ENCODE data around the gene SAG.
"Not testable (repeated sequence)": the region's sequence is repeated elsewhere in the genome, so short reads cannot be mapped to it uniquely, and the experiment has no call there.

Gene SAG

GRCh38 chr2:233334915-233335314, 27.3 kb downstream of the SAG start:
- H3K36me3 ChIP-seq (ENCODE audit: insufficient read depth, low read length): no peaks in the 10 kb centered on the region
- no peaks in the 10 kb centered on the region for H3K9me3 ChIP-seq (replicated peaks; ENCODE audit: low read length)
- H3K4me1 ChIP-seq (ENCODE audit: control insufficient read depth, insufficient read depth, low read length): no peaks in the 10 kb centered on the region
- H3K4me2 ChIP-seq (ENCODE audit: low read length): no peak overlapping the region
- H3K9ac ChIP-seq (ENCODE audit: low read depth, low read length): no peak overlapping the region
- H3K4me3 ChIP-seq (ENCODE audit: low read length): no peak overlapping the region
- H3K27me3 ChIP-seq (ENCODE audit: control insufficient read depth, insufficient read depth, low read length): peaks cover 58% of the 10 kb centered on the region

- not testable (repeated sequence) for H3K4me1 ChIP-seq (ENCODE audit: control insufficient read depth, insufficient read depth, low read length); H3K4me2 ChIP-seq (ENCODE audit: low read length); H3K36me3 ChIP-seq (ENCODE audit: insufficient read depth, low read length); H3K9ac ChIP-seq (ENCODE audit: low read depth, low read length); H3K9me3 ChIP-seq (replicated peaks; ENCODE audit: low read length); H3K4me3 ChIP-seq (ENCODE audit: low read length)
- peaks cover 58% of the 10 kb centered on the region for H3K27me3 ChIP-seq (ENCODE audit: control insufficient read depth, insufficient read depth, low read length)
Observed at GRCh38 chr2:233336091-233336490, 28.5 kb downstream of the SAG start.

GRCh38 chr2:233336541-233336940, 28.9 kb downstream of the SAG start:
- Histone ChIP-seq H3K4me3 (ENCODE audit: low read length) (no peak overlapping the region), H3K4me1 (ENCODE audit: control insufficient read depth, insufficient read depth, low read length) (no peaks in the 10 kb centered on the region), H3K27me3 (ENCODE audit: control insufficient read depth, insufficient read depth, low read length) (peaks cover 57% of the 10 kb centered on the region), H3K36me3 (ENCODE audit: insufficient read depth, low read length) (no peaks in the 10 kb centered on the region), H3K9me3 (replicated peaks; ENCODE audit: low read length) (no peaks in the 10 kb centered on the region), H3K4me2 (ENCODE audit: low read length) (no peak overlapping the region), H3K9ac (ENCODE audit: low read depth, low read length) (no peak overlapping the region)

GRCh38 chr2:233338046-233338445, 30.4 kb downstream of the SAG start:
- no peaks in the 10 kb centered on the region for H3K36me3 ChIP-seq (ENCODE audit: insufficient read depth, low read length)
- no peaks in the 10 kb centered on the region for H3K9me3 ChIP-seq (replicated peaks; ENCODE audit: low read length)
- no peaks in the 10 kb centered on the region for H3K4me1 ChIP-seq (ENCODE audit: control insufficient read depth, insufficient read depth, low read length)
- H3K4me3 ChIP-seq (ENCODE audit: low read length): no peak overlapping the region
- H3K27me3 ChIP-seq (ENCODE audit: control insufficient read depth, insufficient read depth, low read length): peaks cover 50% of the 10 kb centered on the region
- no peak overlapping the region for H3K9ac ChIP-seq (ENCODE audit: low read depth, low read length)
- H3K4me2 ChIP-seq (ENCODE audit: low read length): no peak overlapping the region

- Histone ChIP-seq H3K9ac (ENCODE audit: low read depth, low read length) (no peak overlapping the region), H3K9me3 (replicated peaks; ENCODE audit: low read length) (no peaks in the 10 kb centered on the region), H3K4me2 (ENCODE audit: low read length) (no peak overlapping the region), H3K36me3 (ENCODE audit: insufficient read depth, low read length) (no peaks in the 10 kb centered on the region), H3K27me3 (ENCODE audit: control insufficient read depth, insufficient read depth, low read length) (peaks cover 41% of the 10 kb centered on the region), H3K4me1 (ENCODE audit: control insufficient read depth, insufficient read depth, low read length) (no peaks in the 10 kb centered on the region), H3K4me3 (ENCODE audit: low read length) (no peak overlapping the region)
Observed at GRCh38 chr2:233338812-233339368, 31.3 kb downstream of the SAG start.

- Histone ChIP-seq H3K4me3 (ENCODE audit: low read length) (no peak overlapping the region), H3K4me1 (ENCODE audit: control insufficient read depth, insufficient read depth, low read length) (no peaks in the 10 kb centered on the region), H3K9me3 (replicated peaks; ENCODE audit: low read length) (no peaks in the 10 kb centered on the region), H3K9ac (ENCODE audit: low read depth, low read length) (no peak overlapping the region), H3K27me3 (ENCODE audit: control insufficient read depth, insufficient read depth, low read length) (peaks cover 36% of the 10 kb centered on the region), H3K36me3 (ENCODE audit: insufficient read depth, low read length) (no peaks in the 10 kb centered on the region), H3K4me2 (ENCODE audit: low read length) (no peak overlapping the region)
Observed at GRCh38 chr2:233339427-233339826, 31.8 kb downstream of the SAG start.

GRCh38 chr2:233341296-233341695, 33.7 kb downstream of the SAG start:
- Histone ChIP-seq H3K4me2 (ENCODE audit: low read length) (no peak overlapping the region), H3K27me3 (ENCODE audit: control insufficient read depth, insufficient read depth, low read length) (peaks cover 25% of the 10 kb centered on the region), H3K9me3 (replicated peaks; ENCODE audit: low read length) (no peaks in the 10 kb centered on the region), H3K9ac (ENCODE audit: low read depth, low read length) (no peak overlapping the region), H3K4me3 (ENCODE audit: low read length) (no peak overlapping the region), H3K4me1 (ENCODE audit: control insufficient read depth, insufficient read depth, low read length) (no peaks in the 10 kb centered on the region), H3K36me3 (ENCODE audit: insufficient read depth, low read length) (no peaks in the 10 kb centered on the region)

GRCh38 chr2:233342301-233342700, 34.7 kb downstream of the SAG start:
- no peaks in the 10 kb centered on the region for H3K4me1 ChIP-seq (ENCODE audit: control insufficient read depth, insufficient read depth, low read length)
- no peak overlapping the region for H3K9ac ChIP-seq (ENCODE audit: low read depth, low read length)
- peaks cover 21% of the 10 kb centered on the region for H3K27me3 ChIP-seq (ENCODE audit: control insufficient read depth, insufficient read depth, low read length)
- no peaks in the 10 kb centered on the region for H3K9me3 ChIP-seq (replicated peaks; ENCODE audit: low read length)
- H3K4me2 ChIP-seq (ENCODE audit: low read length): no peak overlapping the region
- H3K4me3 ChIP-seq (ENCODE audit: low read length): no peak overlapping the region
- H3K36me3 ChIP-seq (ENCODE audit: insufficient read depth, low read length): no peaks in the 10 kb centered on the region

- H3K27me3 ChIP-seq (ENCODE audit: control insufficient read depth, insufficient read depth, low read length): peaks cover 12% of the 10 kb centered on the region
- H3K4me3 ChIP-seq (ENCODE audit: low read length): no peak overlapping the region
- H3K4me1 ChIP-seq (ENCODE audit: control insufficient read depth, insufficient read depth, low read length): no peaks in the 10 kb centered on the region
- no peaks in the 10 kb centered on the region for H3K36me3 ChIP-seq (ENCODE audit: insufficient read depth, low read length)
- no peak overlapping the region for H3K4me2 ChIP-seq (ENCODE audit: low read length)
- H3K9me3 ChIP-seq (replicated peaks; ENCODE audit: low read length): no peaks in the 10 kb centered on the region
- H3K9ac ChIP-seq (ENCODE audit: low read depth, low read length): no peak overlapping the region
Observed at GRCh38 chr2:233343171-233343705, 35.6 kb downstream of the SAG start.

- Histone ChIP-seq H3K9ac (ENCODE audit: low read depth, low read length) (no peak overlapping the region), H3K27me3 (ENCODE audit: control insufficient read depth, insufficient read depth, low read length) (peaks cover 3% of the 10 kb centered on the region), H3K9me3 (replicated peaks; ENCODE audit: low read length) (no peaks in the 10 kb centered on the region), H3K4me1 (ENCODE audit: control insufficient read depth, insufficient read depth, low read length) (peaks cover 10% of the 10 kb centered on the region), H3K4me3 (ENCODE audit: low read length) (no peak overlapping the region), H3K4me2 (ENCODE audit: low read length) (no peak overlapping the region), H3K36me3 (ENCODE audit: insufficient read depth, low read length) (no peaks in the 10 kb centered on the region)
Observed at GRCh38 chr2:233346376-233346775, 38.8 kb downstream of the SAG start.

- no peaks in the 10 kb centered on the region for H3K36me3 ChIP-seq (ENCODE audit: insufficient read depth, low read length)
- peaks cover 3% of the 10 kb centered on the region for H3K27me3 ChIP-seq (ENCODE audit: control insufficient read depth, insufficient read depth, low read length)
- peaks cover 12% of the 10 kb centered on the region for H3K4me1 ChIP-seq (ENCODE audit: control insufficient read depth, insufficient read depth, low read length)
- no peak overlapping the region for H3K9ac ChIP-seq (ENCODE audit: low read depth, low read length)
- no peaks in the 10 kb centered on the region for H3K9me3 ChIP-seq (replicated peaks; ENCODE audit: low read length)
- H3K4me3 ChIP-seq (ENCODE audit: low read length): no peak overlapping the region
- H3K4me2 ChIP-seq (ENCODE audit: low read length): no peak overlapping the region
Observed at GRCh38 chr2:233346930-233347329, 39.3 kb downstream of the SAG start.
